Lower leg skin (tissue), 3 donors: ENCODE measurements around the gene SEPTIN12.

ENCODE experiments used
- POLR2A ChIP-seq, 2 donors: fragments of 450-650 bp; IDR thresholded peaks; one replicate each; pipeline ENCODE4 v1.6.1; 2016 to 2017; ENCODE audit warnings: antibody characterized with exemption in 2 of 2, mild to moderate bottlenecking in 1 of 2, moderate library complexity in 1 of 2
- TF ChIP-seq, protein P1 (sequence below), 3 donors: fragments of 450-650 bp; IDR thresholded peaks; one replicate each; pipeline ENCODE4 v1.5.1; 2016; ENCODE audit warnings: antibody characterized with exemption in 3 of 3, mild to moderate bottlenecking in 3 of 3, moderate library complexity in 2 of 3

DNA sequence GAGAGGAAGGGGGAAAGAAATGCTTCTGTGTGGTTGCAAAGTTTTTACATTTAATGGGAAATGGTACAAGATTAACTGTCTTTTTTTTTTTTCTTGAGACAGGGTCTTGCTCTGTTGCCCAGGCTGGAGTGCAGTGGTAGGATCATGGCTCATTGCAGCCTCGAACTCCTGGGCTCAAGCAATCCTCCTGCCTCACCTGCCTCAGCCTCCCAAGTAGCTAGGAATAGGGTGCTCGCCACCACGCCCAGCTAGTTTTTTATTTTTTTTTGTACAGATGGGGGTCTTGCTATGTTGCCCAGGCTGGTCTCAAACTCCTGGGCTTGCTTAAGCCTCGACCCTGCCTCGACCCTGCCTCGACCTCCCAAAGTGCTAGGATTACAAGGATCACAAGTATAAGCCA is 18.1 kb upstream of the SEPTIN12 start:
- TF ChIP-seq, protein P1, sequence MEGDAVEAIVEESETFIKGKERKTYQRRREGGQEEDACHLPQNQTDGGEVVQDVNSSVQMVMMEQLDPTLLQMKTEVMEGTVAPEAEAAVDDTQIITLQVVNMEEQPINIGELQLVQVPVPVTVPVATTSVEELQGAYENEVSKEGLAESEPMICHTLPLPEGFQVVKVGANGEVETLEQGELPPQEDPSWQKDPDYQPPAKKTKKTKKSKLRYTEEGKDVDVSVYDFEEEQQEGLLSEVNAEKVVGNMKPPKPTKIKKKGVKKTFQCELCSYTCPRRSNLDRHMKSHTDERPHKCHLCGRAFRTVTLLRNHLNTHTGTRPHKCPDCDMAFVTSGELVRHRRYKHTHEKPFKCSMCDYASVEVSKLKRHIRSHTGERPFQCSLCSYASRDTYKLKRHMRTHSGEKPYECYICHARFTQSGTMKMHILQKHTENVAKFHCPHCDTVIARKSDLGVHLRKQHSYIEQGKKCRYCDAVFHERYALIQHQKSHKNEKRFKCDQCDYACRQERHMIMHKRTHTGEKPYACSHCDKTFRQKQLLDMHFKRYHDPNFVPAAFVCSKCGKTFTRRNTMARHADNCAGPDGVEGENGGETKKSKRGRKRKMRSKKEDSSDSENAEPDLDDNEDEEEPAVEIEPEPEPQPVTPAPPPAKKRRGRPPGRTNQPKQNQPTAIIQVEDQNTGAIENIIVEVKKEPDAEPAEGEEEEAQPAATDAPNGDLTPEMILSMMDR (IDR thresholded peaks at IDR 0.05), result no peak
- TF ChIP-seq POLR2A (IDR thresholded peaks at IDR 0.05), result no peak
